ENCODE data around the gene ISLR.

The ISLR gene

GRCh38 chr15:74129586-74130154 lies 43.8 kb upstream of the ISLR start:
- no peak for DNase-seq (ENCODE audit: low read depth)
- no peak overlapping the region for H3K4me3 ChIP-seq (ENCODE audit: low read depth, low read length)
- TF ChIP-seq, protein P1, sequence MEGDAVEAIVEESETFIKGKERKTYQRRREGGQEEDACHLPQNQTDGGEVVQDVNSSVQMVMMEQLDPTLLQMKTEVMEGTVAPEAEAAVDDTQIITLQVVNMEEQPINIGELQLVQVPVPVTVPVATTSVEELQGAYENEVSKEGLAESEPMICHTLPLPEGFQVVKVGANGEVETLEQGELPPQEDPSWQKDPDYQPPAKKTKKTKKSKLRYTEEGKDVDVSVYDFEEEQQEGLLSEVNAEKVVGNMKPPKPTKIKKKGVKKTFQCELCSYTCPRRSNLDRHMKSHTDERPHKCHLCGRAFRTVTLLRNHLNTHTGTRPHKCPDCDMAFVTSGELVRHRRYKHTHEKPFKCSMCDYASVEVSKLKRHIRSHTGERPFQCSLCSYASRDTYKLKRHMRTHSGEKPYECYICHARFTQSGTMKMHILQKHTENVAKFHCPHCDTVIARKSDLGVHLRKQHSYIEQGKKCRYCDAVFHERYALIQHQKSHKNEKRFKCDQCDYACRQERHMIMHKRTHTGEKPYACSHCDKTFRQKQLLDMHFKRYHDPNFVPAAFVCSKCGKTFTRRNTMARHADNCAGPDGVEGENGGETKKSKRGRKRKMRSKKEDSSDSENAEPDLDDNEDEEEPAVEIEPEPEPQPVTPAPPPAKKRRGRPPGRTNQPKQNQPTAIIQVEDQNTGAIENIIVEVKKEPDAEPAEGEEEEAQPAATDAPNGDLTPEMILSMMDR (IDR thresholded peaks at IDR 0.05; ENCODE audit: control insufficient read depth, extremely low read depth, insufficient read depth): no peak

DNA sequence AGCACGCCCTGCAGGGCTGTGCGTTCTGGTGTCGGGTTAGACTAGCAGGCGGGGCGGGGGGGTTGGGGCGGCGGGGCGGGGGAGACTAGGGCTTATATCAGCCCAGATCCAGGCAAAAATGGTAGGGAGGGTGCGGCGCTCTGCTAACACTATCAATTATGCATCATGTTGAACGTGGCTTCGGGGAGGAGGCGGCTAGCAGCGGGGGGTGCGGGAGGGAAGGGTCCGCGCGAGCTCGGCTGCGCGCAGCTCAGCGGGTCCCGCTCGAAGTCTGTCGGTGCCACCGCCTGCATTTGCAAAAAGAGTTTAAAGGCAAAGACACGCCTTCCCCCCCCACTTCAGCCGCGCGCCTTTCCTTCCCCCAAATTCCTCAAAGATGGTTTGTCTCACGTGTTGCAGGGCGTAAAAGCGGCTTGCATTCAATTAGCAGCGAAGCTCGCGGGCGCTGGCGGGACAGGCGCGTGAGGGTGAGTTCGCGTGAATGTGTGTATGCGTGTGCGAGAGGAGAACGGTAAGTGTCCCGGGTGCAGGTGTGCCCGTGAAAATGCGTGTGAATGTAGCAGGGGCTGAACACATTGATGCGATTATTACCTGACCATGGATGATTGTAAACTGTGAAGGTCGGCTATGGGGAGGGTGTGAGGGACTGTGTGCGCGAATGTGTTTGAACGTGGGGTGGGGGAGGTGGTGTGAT lies 43.2 kb upstream of the ISLR start, which contains the start of gene ISLR2:
Gene ISLR2, plus strand, starts transcription at position 432 of the 694 bp plus-strand sequence. CDS start 2,169 bp downstream, outside the sequence.
- no peak within 1 kb of the TSS for H3K4me3 ChIP-seq (ENCODE audit: low read depth, low read length)
- TF ChIP-seq, protein P1 (IDR thresholded peaks at IDR 0.05; ENCODE audit: control insufficient read depth, extremely low read depth, insufficient read depth): no peak
- no peak for DNase-seq (ENCODE audit: low read depth)

DNA sequence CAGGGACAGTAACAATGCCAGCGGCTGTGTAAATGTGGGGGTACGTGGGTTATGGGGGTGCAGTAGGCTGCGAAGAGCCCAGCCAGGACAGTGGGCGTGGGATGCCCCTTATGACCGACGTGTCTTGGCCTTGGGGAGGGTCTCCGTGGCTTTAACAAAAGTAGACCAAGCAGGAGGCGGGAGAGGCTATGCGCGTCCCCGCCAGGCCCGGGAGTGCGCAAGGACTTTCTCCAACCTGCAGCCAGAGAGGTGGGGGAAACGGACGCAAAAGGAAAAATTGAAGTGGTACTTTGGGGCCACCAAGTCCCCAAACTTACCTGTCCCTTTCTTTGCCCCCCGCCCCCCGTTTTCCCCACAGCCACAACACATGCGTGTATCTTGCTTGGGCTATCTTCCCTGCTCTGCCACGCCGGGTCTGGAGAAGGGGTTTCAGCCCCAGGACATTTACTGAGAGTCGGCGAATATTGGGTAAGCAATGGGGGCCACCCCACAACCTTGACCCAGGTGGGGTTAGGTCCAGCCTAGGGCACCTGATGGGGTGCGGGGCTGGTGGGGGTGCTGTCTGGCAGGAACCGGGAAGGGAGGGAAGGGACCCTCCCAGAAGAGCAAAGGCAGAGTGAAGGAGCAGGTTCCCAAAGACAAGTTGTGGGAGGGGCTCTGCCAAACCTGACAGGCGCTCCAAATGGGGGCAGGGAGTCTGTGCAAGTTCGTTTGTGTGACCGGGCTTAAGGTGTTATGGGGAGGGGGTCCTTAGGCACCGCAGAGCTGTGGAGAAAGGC lies 42.5 kb upstream of the ISLR start:
- no peak for DNase-seq (ENCODE audit: low read depth)
- TF ChIP-seq, protein P1 (IDR thresholded peaks at IDR 0.05; ENCODE audit: control insufficient read depth, extremely low read depth, insufficient read depth): no peak
- no peak overlapping the region for H3K4me3 ChIP-seq (ENCODE audit: low read depth, low read length)

DNA sequence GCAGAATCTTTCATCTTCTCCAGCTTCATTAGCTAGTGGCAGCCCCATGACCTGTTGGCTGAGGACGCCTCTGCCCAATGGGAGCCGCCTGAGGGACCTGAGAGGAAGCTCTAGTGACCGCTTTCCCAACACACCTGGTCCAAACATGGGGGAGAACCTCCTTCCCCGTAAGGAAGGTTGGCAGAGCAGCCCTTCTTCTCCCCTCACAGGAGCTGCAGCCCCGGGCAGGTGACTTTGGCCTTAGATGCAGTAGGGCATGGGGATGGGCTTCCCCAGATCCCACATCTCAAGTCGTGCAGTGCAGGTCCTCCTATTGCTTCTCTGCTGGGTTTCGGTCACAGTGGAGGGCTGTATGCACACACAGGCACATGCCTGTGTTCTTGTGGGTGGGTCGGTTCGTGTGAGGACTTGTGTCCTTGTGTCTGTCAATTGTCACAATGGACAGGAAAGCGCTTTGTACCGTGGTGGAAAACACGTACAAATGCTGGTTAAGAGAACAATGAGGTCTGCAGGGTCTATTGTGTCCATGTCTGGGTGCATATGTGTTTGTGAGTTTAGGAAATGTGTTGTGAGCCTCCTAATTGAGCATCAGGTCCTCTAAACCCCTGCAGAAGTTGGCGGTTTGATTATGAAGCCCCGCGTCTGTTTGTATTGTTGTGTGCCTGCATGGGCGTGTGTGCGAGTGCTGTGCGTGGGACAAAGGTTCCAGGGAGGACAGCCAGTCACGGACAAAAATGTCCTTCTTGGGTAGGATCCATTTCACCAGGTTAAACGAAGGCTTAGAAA lies 41.7 kb upstream of the ISLR start:
- TF ChIP-seq, protein P1 (IDR thresholded peaks at IDR 0.05; ENCODE audit: control insufficient read depth, extremely low read depth, insufficient read depth): no peak
- no peak overlapping the region for H3K4me3 ChIP-seq (ENCODE audit: low read depth, low read length)
- no peak for DNase-seq (ENCODE audit: low read depth)

- no peak overlapping the region for H3K4me3 ChIP-seq (ENCODE audit: low read depth, low read length)
- TF ChIP-seq, protein P1 (IDR thresholded peaks at IDR 0.05; ENCODE audit: control insufficient read depth, extremely low read depth, insufficient read depth): no peak
- DNase-seq (ENCODE audit: low read depth): no peak
Observed at GRCh38 chr15:74132681-74133651, 40.5 kb upstream of the ISLR start.
